WI38 (cell line): ENCODE results near the gene GLIPR2.

Experiments used
- H3K4me3 ChIP-seq: 2 replicates; pipeline ENCODE4 v1.5.1; 2011; ENCODE audit warnings: low read depth, mild to moderate bottlenecking, control low read depth, low read length
- TF ChIP-seq, protein P1 (sequence below): IDR thresholded peaks from 2 replicates; pipeline ENCODE4 v1.5.1; 2012; ENCODE audit warnings: low read depth, mild to moderate bottlenecking, control low read depth, low read length

Gene GLIPR2

DNA sequence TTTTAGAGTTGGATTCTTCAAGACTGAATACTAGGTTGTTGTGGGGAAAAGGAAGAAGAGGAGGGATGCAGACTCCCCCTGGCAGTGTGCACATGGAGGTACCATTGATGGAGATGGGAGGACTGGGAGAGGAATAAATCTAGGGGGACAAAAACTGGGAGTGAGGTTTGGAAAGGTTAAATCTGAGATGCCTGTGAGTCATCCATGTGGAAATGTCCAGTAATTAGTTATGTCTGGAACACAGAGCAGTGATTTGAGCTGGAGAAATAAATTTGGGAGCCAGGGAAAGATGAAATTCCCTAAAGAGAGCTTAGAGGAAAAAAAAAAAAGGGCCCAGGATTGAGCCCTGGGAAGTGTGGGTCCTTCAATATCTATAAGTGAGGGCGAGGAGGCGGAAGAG, 24.7 kb downstream of the GLIPR2 start:
- TF ChIP-seq, protein P1, sequence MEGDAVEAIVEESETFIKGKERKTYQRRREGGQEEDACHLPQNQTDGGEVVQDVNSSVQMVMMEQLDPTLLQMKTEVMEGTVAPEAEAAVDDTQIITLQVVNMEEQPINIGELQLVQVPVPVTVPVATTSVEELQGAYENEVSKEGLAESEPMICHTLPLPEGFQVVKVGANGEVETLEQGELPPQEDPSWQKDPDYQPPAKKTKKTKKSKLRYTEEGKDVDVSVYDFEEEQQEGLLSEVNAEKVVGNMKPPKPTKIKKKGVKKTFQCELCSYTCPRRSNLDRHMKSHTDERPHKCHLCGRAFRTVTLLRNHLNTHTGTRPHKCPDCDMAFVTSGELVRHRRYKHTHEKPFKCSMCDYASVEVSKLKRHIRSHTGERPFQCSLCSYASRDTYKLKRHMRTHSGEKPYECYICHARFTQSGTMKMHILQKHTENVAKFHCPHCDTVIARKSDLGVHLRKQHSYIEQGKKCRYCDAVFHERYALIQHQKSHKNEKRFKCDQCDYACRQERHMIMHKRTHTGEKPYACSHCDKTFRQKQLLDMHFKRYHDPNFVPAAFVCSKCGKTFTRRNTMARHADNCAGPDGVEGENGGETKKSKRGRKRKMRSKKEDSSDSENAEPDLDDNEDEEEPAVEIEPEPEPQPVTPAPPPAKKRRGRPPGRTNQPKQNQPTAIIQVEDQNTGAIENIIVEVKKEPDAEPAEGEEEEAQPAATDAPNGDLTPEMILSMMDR = no peak
- no peak overlapping the region for H3K4me3 ChIP-seq

DNA sequence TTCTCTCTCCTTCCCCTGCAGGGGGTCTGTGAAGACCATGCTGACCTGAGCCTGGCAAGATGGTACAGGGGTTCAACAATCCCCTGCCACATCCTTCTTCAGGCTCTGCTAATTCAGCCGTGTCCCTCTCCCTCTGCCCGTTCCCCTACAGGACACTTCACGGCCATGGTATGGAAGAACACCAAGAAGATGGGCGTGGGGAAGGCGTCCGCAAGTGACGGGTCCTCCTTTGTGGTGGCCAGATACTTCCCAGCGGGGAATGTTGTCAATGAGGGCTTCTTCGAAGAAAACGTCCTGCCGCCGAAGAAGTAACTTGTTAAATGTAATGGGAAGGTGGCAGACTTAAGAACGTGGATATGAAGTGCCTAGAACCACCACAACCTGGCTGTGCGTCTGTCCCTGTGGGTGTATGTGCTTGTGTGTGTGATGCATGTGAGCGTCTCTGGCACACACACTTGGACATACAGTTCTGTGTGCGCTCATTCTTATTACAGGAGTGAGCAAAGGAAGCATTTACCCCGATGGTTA, 25.7 kb downstream of the GLIPR2 start:
- TF ChIP-seq, protein P1 = no peak

DNA sequence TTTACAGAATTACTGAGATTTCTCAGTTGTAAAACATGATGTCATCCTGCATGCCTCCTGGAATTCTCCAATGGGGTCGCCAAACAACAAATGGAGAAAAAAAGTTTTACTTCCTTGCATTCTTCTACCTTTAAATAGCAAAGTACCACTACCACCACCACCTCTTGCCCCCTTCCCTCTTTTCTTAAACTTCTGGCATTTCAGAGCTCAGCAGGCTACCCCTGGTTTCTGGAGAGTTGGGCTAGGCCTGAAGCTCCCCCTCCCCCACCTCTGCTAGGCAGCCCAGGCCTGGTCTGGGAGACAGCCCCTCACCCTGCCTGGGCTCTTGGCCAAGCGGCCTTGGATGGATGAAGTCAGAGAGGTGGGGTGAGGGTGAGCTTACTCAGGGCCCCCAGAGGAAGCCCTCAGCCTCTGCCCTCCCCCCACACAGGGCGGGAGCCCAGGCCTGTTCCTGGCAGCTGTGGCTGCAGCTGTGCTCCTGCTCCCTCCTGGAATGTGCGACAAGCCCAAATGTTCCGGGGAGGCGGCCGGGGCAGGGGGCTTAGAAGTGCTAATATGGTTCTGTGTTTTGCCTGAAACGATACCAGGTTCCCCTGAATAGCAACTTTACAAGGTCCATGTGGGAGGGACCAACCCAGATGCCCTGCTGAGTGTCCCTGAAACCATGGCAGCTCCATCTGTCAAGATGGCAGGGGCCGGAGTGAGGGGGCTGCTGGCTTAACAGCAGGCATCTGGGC, 26.7 kb downstream of the GLIPR2 start:
- TF ChIP-seq, protein P1 = no peak
- H3K4me3 ChIP-seq = no peak overlapping the region

More for the DNA sequence above, 25.7 kb downstream of the GLIPR2 start:
- H3K4me3 ChIP-seq = no peak overlapping the region

DNA sequence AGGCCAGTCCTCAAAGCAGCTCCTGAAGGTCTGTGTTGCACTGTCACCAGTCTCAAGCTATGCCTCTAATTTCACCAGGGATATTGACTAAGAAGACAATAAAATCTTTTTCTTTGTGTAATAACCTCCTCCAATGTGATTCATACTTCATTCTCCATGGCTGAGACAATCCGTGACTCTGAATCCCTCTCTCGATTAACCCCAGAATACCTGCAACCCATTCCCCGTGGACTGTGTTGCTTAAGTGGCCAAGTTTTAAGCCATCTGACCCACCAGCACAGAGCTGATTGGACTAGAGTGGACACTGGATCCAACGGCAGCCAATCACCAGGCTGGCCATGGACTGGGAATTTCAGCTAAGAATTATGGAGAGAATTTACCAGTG, 27.2 kb downstream of the GLIPR2 start:
- TF ChIP-seq, protein P1 = no peak
- no peak overlapping the region for H3K4me3 ChIP-seq

DNA sequence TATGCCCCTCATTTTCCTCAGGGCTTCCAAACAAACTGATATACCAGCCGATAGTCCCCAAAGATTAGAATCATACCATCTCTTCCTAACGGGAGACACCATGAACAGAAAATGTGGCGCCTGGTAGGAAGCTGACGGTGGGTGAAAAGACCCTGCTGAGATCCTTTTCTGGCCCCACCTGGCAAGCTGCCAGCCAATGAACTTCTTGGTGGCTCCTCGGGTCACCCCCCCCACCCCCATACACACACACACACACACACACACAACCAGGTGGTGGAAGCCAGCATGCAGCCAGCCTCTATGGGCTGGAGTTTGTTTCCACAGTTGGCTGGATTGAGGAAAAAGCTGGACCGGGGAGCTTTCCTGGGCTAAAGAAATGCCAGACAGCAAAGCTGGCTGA, 27.8 kb downstream of the GLIPR2 start:
- TF ChIP-seq, protein P1 = no peak

DNA sequence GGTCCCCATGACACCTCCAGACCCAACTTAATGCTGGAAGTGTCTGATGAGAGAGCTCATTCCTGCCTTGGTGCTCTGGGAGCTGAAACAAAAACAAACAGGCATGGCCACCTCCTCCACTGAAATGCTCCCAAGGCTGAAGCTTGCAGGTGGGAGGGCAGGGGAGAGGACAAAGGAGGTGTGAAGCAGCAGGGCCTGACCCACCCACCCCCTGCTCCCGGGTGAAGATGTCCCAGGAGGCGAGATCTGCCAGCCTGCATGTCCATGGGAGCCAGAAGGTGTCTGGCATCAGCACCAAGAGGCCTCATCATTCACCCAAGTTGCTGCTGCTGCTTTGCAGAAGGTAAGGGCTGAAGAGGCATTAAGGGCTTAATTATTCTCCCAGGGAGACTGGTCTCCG, 28.5 kb downstream of the GLIPR2 start:
- H3K4me3 ChIP-seq = no peak overlapping the region
- TF ChIP-seq, protein P1 = no peak

More for the DNA sequence above, 27.8 kb downstream of the GLIPR2 start:
- no peak overlapping the region for H3K4me3 ChIP-seq

DNA sequence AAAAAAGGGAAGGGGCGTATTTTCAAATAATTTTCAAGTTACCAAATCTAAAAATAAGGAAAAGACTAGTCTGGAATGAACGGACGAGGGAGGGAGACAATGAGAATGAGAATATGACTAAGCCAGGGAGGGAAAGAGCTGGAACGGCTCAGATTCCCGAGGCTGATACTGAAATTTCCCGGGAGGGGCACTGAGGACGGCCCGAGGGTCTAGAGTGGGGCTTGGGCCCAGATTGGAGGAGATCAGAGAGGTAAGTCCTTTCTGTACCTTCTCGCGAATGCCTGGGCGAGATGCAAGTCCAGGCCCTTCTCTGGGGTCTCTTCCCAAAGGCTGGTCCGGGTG, 29.3 kb downstream of the GLIPR2 start:
- H3K4me3 ChIP-seq = no peak overlapping the region
- TF ChIP-seq, protein P1 = no peak
